ENCODE measurements around the gene COQ4.

GRCh38 chr9:128304971-128305288, 17.7 kb upstream of the COQ4 start:
- no peak for TF ChIP-seq CTCF (IDR thresholded peaks at IDR 0.05)
- TF ChIP-seq TCF12 (IDR thresholded peaks at IDR 0.05) = no peak
- TF ChIP-seq GABPA (IDR thresholded peaks at IDR 0.05; ENCODE audit: low read depth) = no peak
- TF ChIP-seq FOXM1 (IDR thresholded peaks at IDR 0.05; ENCODE audit: low read depth) = no peak
- no peak for TF ChIP-seq TAF1 (IDR thresholded peaks at IDR 0.05; ENCODE audit: borderline replicate concordance, low read depth, low read length)

All from SK-N-SH (cell line).